ENCODE data around the gene DNER.
"Not testable (repeated sequence)": the region's sequence is repeated elsewhere in the genome, so short reads cannot be mapped to it uniquely, and the experiment has no call there.

DNER gene

DNA sequence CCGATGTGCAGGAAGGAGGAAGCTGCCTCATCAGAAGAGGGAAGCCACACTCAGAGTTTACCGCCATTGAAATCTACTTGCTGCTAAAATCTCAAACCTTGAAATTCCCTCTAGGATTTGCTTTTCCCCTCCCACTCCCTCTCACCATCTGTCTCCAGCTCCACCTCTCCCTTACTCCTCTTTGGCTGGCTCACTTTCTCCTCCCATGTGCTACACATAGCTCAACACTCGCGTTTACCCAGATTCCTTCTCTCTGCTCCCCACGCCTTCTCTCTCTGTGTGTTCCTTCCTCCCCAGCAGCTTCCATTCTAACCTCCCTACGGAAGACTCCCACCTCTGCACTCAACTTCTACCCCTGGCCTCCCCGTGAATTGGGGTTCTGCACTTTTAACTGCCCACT lies 143.1 kb downstream of the DNER start:
- DNase-seq (ENCODE audit: low read depth in 2 of 2): no peak

DNA sequence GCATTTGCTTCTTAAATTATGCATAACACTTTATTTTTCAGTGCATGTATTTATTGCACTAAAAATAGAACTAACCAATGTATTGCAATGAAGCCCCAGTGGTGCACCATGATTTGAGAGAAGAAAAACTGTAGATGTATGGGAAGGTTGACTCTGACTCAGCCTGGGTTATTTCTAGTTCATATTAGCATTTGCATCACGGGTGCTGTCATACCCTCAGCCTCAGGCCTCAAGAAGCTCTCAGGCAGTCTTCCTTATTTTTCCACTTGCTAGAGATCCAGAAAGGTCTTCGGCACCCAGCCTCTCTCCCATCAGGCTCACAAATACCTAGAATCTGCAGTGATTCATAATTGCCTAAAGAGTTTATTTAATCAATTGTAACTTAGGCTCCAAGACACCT lies 148.0 kb downstream of the DNER start:
- DNase-seq (ENCODE audit: low read depth in 2 of 2): no peak

DNA sequence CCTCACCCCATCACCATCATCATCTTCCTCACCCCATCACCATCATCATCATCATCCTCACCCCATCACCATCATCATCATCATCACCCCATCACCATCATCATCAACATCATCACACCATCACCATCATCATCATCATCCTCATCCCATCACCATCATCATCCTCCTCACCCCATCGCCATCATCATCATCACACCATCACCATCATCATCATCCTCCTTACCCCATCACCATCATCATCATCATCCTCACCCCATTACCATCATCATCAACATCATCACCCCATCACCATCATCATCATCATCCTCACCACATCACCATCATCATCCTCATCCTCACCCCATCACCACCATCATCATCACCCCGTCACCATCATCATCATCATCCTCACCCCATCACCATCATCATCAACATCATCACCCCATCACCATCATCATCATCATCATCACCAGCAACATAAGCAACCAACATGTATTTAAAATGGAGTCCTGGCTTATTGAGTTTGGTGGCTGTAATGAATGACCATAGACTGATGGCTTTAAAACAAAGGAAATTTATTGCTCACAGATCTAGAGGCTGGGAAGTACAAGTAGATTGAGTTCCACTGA lies 150.0 kb downstream of the DNER start:
- DNase-seq (ENCODE audit: low read depth in 2 of 2): no peak

DNA sequence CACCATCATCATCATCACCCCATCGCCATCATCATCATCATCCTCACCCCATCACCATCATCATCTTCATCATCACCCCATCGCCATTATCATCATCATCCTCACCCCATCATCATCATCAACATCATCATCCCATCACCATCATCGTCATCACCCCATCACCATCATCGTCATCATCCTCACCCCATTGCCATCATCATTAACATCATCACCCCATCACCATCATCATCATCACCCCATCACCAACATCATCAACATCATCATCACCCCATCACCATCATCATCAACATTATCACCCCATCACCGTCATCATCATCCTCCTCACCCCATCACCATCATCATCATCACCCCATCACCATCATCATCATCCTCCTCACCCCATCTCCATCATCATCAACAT lies 151.0 kb downstream of the DNER start:
- DNase-seq (ENCODE audit: low read depth in 2 of 2): no peak

DNA sequence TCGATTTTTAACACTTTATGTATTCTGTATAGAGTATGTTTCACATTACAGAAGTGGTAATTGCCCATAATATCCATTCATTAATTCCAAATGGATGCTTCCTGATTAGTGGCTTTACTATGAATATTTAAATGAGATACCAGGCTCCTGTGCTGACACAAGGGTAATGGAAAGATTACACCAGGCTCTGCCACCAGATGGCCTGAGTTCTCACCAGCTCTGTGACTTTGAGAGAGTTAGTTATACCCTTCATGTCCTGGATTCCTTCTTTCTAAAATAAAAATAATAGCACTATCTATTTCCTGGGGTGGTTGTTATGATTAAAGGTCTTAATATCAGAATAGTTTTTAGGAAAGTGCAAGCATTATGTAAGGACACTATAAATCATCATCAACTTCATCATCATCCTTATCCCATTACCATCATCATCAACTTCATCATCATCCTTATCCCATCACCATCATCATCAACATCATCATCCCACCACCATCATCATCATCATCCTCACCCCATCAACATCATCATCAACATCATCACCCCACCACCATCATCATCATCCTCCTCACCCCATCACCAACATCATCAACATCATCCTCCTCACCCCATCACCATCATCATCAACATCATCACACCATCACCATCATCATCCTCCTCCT lies 151.8 kb downstream of the DNER start:
- DNase-seq (ENCODE audit: low read depth in 2 of 2): no peak

DNA sequence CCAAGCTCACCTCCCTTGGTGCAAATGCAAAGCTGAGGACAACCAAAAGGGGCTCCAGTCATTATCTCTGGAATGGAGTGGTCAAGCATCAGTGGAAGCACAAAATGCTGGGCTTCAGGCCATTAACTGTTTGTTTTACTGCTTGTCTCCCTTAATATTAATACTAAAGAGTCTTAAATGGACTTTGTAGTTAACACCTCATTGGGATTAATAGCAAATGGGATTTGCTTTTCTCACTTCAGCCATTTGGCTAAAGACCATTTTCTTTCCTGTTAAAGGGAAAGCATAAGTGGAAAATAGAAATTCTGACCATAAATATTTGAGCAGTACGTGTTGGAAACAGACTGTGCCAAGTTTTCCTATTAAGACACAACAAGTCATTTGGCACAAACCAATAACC lies 154.4 kb downstream of the DNER start:
- DNase-seq (ENCODE audit: low read depth in 2 of 2): no peak

DNA sequence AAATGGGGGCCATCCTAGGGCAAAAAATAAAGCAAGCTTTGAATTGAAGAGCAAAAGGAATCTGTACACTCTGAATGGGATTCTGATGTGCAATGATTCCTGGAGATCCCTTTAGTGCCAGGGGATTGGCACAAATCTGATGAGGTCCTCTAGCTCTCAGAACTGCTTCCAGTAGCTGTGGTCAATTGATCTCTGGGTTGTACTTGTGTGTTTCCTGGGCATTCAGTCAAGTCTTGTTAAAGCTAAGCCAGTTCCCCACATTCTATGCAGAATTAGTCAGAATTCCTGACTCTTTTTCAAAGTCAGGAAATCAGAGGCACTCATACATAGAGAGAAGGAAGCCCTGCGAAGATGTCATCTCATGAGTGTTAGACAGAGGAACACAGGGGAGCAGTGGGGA lies 161.3 kb downstream of the DNER start:
- no peak for DNase-seq (ENCODE audit: low read depth in 2 of 2)

DNA sequence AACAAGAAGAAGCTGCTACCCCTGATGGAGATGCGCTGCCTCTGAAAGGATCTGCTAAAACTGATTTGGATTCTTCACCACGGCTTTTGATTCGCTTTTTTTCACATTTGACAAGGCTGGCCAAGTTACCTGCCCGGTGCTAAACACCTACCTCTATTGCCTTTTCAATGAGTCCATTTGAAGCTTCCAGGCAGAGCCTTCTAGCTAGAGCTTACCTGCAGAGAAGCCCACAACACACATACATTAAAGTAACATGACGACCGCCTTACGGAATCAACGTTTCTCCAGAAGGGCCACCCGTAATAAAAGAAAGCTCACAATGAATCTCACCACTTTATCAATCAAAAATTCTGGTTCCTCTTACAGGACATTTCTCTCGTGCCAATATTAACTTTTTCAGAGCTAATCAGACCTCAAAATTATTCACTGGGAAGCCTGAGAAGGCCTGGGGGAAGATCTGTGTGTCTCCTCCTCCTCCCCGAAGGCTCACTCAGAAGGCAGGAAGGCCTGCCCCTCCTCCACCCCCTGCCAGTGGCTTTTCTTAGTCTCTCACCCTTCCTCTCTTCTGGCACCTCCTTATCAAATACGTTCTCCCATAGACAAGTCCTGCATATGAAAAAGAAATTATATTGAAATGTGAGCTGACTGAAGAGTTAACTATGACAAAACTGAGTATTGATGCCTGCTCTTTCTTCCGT lies 171.0 kb downstream of the DNER start:
- no peak for DNase-seq (ENCODE audit: low read depth in 2 of 2)

DNA sequence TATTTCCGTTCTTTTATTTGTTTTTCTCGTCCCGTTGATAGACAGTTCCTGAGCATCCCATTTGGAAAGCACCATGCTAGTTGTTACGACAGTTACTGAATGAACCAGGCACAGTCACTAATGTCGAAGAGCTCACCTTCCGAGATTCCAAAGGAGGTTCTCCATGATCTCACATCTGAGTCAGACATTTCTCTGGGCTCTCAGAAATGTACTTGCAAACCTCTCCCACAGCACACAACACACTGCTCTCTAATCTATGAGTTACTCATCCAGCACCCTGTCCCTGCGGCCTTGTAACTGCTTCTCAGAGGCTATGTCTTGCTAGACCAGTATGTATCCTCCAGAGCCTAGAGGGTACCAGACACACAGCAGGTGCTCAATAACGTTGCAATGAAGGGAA lies 174.7 kb downstream of the DNER start:
- no peak for DNase-seq (ENCODE audit: low read depth in 2 of 2)

DNA sequence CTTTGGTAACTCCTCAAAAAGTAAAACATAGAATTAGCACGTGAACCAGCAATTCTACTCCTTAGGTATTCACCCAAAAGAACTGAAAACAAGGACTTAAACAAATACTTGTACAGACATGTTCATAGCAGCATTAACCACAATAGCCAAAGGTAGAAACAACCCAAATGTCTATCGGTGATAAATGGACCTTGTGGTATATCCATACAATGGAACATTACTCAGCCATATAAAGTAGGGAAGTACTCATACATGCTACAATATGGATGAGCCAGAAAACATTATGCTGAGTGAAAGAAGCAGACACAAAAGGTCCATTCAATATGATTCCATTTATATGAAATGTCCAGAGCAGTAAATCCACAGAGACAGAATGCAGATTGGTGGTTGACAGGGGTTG lies 182.8 kb downstream of the DNER start:
- no peak for DNase-seq (ENCODE audit: low read depth in 2 of 2)

DNA sequence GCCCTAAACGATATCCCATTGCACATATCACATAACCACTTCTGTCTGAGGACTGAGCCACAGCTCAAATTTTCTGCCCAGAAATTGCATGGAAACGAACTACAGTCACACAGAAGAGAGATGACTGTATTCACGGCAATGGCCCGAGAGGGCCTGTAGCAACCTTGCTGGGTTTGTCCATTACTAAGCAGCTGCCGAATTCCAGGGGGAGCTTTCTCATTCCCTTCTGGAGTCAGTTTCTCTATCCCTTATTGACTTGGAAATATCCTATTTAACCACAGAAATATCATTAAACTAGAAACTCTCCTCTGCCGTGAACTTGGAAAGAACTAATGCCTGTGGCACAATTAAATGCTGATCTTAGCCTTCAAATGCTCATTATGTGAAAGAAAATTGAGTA lies 183.9 kb downstream of the DNER start:
- no peak for DNase-seq (ENCODE audit: low read depth in 2 of 2)

DNA sequence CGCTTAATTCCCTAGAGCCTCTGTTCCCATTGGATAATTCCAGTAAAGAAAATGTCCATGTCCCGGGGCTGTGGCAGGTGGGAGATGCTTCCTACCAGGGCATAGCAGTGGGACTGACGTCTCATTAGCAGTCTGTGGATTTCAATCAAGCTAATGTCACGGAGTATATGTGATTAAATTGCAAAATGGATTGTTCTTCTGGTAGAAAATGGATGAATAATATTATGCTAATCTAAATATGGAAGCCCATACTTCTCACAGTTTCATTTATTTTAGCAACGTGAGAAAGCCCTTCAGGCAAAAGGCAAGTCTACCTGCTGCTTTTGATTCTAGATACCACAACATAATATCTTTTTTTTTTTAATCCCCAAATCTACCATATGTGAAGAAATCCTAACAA lies 185.5 kb downstream of the DNER start:
- no peak for DNase-seq (ENCODE audit: low read depth in 2 of 2)

DNA sequence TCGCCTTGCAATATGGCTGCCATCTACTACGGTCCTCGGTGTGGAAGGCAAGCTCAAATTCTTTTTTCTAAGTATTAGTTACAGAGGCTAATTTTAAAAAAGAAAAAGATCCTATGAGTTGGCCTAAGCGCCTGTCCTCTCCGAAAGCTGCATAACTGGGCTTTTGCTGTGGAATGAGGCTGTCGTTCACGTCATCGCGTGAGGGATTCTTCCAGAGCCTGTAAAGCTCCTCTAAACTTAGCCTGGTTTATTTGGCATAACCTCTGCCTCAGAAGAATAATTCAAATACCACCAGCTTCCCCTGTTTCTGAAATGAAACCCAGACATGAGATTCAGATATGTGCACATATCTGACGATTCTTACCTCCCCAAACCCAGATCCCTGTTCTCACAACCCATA lies 187.4 kb downstream of the DNER start:
- DNase-seq (ENCODE audit: low read depth in 2 of 2): no peak

DNA sequence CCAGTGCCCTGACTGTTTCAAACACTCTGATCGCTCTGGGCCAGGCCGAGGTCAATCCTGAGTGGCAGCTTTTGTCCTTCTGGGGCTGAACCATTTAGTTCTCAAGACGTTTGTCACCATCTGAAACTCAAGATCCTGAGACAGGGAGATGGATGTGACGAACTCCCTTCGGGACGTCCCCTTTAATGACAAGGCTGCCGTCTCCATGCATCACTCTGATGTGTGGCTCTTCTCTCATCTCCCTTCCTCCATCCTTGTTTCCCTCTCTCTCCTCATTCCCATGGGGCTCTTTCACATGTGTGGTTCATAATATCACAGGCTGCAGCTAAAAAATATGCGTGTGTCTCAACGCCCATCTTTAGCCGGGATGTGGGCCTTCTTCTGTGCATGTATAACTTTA lies 189.6 kb downstream of the DNER start:
- DNase-seq (ENCODE audit: low read depth in 2 of 2): no peak

DNA sequence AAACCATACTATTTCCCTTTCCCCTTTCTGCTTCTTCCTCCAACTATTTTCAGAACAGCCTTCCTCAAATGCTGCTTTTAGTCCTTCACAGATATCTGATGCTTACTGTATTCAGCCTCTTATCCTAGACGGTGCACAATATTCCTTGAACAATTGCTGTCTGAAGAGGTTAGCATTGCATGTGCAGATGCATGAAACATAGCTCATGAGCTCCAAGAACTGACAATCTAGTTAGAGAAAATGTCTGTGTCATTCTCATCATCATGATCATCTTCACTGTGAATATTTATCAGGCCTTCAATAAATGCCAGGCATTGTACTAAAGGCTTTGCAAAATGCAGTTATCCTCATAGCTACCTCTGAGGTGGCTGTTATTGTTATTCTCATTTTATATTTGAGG lies 190.7 kb downstream of the DNER start:
- DNase-seq (ENCODE audit: low read depth in 2 of 2): no peak

DNA sequence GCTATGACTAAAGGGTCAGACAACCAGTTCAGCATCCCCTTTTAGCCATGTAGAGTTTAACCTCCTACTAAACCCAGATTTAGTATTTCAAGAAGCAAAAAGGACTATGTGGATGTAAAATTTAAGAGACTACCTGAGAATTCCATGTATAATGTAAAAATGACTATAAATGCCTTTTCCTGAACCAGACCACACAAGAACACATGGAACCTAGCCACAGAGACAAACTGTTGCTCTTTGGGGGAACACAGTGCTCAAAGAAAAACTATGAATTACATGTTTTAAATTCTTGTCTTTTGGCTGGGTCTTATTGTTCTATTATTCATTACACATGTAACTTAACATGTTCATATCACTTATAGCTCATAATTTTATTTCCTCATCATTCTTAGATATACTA lies 192.8 kb downstream of the DNER start:
- no peak for DNase-seq (ENCODE audit: low read depth in 2 of 2)

DNA sequence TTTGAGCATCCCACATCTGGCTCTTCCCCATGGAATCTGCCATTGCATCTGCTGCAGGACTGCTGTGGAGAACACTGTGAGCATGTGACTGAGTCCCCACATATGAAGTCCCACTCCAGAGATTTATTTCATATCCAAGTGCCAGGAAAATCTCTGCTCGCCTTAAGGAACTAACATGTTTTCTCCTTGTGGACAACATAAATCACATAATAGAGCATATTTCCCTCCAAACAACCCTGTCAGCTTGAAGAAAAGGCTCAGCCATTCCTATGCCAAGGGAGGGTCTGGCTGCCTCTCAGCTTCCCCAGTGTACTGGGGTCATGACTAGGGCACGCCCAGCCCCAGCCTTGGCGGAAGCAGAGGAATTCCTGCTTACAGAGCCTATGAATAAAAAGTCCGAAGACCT lies 193.7 kb downstream of the DNER start:
- no peak for DNase-seq (ENCODE audit: low read depth in 2 of 2)

DNA sequence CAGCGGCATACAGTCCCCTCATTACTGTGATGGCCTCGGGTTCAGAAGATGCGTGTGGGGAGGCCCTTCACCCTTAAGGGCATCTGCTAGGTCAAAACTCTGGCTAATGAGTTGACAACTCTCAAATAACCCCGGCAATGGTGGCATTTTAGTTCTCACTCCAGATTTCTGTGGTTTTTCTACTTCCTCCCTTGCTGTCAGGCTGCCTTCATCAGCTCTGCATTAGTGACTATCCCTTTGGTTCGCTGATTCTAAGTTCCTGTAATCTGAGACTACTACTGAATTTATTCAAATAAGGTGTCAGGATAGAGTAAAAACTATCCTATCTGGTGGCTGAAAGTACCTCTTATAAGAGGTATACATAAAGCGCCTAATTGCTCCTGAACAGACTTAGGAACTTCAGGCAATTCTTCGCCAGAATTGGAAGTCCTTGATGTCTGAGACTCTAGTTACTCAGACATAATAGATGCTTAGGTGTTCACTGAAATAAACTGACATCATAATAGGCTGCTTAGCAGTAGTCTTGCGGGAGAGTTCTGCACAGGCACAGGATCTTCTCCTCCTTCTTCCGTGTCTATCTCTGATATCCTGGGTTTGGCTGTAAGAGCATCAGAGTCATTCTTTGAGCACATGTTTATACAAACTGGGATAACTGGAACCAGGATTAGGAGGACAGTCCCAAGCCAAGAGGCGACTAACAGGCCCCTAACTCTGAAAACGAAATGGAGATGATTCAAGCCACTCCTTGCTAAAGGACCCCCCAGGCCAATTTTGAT lies 194.5 kb downstream of the DNER start:
- no peak for DNase-seq (ENCODE audit: low read depth in 2 of 2)

DNA sequence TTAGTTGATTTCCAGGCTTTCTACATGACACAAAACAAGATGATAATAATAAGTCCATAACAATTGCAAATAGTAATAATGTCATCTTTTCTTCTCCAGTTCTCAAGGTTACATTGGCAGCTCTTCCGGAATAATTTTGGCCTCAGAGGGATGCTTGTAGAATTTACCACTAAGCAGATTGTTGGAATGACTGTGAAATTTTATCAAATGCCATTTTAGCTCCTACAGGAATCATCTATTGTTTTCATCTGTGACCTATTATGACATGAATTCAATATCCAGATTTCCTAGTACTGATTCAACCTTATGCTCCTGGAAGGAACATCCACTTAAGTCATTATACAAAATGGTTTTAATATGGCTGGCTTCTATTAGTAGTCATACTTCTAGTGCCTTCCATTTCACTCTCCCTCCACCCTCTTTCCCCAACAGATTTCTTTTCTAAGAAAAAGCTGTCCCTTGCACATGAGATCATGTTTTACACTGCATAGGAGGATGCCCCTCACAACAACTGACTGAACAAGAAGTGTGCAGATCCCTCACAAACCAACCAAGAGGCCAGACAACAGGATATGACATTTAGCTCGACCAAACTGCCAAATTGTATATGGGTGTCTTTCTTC lies 200.0 kb downstream of the DNER start:
- DNase-seq (ENCODE audit: low read depth in 2 of 2): no peak

DNA sequence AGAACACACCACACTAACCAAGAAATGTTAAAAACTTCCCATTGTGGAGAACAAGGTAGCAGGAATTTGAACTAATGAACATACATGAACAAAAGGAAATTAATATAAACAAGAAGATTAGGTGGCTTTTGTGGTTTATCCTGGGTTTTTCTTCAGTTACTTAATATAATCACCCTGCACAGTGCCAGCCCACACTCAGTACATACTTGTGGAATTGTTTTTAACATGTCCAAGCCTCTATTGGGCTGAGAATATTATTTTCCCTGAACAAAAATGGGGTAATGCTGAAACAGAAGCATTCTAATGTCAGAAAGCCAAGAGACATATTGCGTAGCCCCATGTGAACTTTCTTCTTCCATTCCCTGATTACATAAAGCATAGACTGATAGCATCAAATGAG lies 202.8 kb downstream of the DNER start:
- DNase-seq (ENCODE audit: low read depth in 2 of 2): no peak

DNA sequence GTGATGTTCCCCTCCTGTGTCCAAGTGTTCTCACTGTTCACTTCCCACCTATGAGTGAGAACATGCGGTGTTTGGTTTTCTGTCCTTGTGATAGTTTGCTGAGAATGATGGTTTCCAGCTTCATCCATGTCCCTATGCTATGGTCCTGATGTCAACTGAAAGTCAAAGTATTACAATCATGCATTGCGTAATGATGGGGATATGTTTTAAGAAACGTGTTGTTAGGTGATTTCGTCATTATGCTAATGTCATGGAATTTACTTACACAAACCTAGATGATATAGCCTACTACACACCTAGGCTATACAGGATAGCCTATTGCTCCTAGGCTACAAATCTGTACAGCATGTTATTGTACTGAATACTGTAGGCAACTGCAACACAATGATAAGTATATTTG lies 207.7 kb downstream of the DNER start:
- not testable (repeated sequence) for DNase-seq (ENCODE audit: low read depth in 2 of 2)

DNA sequence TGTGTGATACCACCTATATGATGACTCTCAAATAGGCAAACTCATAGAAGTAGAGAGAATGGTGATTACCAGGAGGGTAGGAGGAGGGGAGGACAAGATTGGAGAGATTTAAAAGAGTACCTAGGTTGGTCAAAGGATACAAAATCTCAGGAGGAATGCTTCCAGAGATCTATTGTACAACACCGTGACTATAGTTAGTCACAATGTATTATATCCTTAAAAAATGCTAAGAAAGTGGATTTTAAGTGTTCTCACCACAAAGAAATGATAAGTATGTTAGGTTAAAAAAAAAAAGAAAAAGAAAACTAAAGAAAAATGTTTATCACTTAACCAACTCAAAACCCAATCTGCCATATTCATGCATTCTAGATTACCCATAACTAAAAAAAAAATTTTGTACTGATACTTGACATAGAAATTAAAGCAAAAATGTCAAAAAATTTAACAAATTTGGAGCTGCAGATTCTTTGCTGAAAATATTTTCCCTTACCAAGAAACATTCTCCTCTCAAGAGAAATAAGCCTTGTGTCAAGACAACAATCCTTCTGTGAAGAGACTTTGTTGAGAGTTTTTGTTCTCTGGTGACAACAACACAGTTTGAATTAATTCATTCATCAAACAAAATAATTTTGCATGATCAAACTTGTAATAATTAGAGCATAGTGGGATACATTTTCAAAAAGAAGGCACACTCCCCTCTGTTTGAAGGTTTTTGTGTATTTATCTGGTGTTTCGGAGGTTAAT lies 213.1 kb downstream of the DNER start:
- no peak for DNase-seq (ENCODE audit: low read depth in 2 of 2)
